Right lung (tissue), 5 donors: Measurements from ENCODE around the gene CDX1. TPM values are rescaled to one million over a fixed set of nuclear protein-coding genes. Genes with fewer than 3 reads are reported as not detected.

Experiments
- DNase-seq, 2 donors: peaks; one replicate each; pipeline ENCODE4 v3.0.0-alpha.2; 2013
- polyA plus RNA-seq, 5 donors: library from polyadenylated mRNA; unstranded; fragments of 120-200 nt; gene quantifications; one replicate each; pipeline versions ENCODE4 v1.2.1 to v1.2.3, GENCODE V29; 2013; ENCODE audit warnings: inconsistent platforms in 1 of 5, low replicate concordance in 1 of 5; ENCODE audit not compliant: insufficient read length in 5 of 5, insufficient read depth in 1 of 5

CDX1 gene
- polyA plus RNA-seq, 5 donors, result 0.13 to 0.66 (median 0.39) TPM

- DNase-seq, result no peak
These were observed 40.2 kb downstream of the CDX1 start for GRCh38 chr5:150206779-150207115.

DNA sequence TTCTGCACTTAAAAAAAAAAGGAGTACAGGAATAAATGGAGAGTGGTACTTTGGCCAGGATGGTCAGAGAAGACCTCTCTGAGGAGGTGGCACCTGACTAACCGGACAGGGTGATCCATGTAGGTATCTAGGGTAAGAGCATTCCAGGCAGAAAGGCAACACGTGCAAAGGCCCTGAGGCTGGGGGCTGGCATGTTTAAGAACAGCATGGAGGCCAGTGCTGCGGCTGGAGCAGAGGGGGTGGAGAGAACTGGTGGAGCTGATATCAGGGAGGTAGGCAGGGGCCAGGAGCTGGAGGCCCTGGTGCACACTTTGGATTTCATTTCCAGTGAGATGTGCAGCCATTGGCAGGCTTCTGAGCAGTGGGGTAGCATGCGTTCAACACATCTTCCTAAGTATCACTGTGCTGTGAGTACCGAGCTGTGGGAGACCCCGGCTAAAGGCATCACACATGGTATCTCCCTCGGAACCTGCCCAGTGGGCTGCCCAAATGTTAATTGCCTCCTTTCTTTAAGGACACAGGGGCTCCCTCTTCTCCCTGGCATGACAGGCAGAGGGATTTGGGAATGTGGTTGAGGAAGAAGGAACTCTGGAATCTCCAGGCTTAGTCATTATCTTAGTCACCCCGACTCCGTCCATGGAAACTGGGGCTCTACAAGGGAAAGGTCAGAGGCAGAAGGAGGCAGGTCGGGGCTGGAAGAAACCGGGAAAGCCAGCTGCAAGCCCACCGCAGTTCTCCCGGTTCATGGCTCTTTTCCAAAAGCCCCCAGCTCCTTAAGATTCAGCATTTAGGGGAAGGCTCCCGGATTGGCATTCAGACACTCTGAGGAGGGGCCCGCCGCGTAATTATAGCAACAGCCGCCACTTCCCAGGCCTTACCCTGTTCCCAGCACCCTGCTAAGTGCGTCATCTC, 41.9 kb downstream of the CDX1 start:
- no peak for DNase-seq

DNA sequence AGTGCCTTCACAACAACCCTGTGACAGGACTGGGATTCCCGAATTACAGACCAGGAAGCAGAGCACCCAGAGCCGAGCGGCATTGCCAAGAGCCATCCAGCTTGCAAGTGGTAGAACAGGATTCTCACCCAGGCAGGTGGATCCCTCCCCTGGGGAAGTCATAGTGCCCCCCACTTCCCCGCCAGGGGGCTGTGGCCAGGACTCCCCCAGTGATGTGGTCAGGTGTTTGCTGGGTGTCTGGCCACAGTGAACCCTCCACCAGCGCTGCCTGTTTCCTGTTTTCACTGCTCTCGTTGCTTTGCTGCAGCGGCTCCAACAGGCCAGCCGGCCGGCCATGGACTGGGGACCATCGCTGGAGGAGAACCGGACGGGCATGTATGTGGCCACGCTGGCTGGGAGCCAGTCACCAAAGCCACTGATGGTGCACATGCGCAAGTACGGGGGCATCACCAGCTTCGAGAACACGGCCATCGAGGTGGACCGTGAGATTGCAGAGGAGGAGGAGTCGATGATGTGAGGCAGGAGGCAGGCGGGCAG, 42.6 kb downstream of the CDX1 start:
- peak; percentile 40 to 59 for DNase-seq

DNA sequence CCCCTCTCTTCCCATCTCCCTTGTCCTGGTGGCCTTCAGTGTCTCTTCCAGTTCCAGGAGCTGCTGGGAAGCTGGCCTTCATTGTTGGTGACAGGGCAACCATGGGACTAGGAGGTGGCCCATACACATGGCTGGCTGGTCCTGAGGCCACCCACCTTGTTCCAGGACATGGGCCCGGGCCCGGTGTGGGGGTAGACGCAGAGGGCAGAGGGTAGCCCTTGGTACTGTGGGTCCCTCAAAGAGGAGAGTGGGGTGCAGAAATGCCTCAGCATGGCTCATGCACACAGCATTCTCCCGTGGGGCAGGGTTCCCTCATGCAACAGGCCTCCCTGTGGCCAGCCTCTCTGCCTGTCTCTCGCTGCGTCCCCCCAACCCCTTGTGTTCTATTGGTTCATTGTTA, 44.1 kb downstream of the CDX1 start:
- no peak for DNase-seq

GRCh38 chr5:150211156-150212030, 44.8 kb downstream of the CDX1 start:
- DNase-seq, result peak in 1 of 2 donors; percentile 20

- no peak for DNase-seq
These were observed 47.0 kb downstream of the CDX1 start for GRCh38 chr5:150213530-150213929.

DNA sequence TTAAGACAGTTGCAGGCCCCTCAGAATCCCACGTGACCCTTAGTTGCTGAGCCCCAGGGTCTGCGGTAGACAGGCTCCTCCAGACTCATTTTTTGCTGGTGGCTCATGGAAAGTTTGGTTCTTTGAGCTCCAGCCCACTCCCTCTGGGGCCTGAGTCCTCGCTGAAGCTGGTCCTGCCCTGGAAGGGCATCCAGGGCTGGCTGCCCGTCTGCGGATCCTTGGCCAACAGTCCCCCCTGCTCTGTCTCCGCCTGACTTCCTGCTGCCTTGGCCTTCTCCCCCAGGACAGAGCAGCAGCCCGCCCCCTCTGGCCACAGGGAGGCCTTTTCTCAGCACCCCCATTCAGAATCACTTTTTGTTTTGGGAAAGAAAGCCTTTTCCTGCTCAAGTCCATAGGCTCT, 47.7 kb downstream of the CDX1 start:
- no peak for DNase-seq

DNA sequence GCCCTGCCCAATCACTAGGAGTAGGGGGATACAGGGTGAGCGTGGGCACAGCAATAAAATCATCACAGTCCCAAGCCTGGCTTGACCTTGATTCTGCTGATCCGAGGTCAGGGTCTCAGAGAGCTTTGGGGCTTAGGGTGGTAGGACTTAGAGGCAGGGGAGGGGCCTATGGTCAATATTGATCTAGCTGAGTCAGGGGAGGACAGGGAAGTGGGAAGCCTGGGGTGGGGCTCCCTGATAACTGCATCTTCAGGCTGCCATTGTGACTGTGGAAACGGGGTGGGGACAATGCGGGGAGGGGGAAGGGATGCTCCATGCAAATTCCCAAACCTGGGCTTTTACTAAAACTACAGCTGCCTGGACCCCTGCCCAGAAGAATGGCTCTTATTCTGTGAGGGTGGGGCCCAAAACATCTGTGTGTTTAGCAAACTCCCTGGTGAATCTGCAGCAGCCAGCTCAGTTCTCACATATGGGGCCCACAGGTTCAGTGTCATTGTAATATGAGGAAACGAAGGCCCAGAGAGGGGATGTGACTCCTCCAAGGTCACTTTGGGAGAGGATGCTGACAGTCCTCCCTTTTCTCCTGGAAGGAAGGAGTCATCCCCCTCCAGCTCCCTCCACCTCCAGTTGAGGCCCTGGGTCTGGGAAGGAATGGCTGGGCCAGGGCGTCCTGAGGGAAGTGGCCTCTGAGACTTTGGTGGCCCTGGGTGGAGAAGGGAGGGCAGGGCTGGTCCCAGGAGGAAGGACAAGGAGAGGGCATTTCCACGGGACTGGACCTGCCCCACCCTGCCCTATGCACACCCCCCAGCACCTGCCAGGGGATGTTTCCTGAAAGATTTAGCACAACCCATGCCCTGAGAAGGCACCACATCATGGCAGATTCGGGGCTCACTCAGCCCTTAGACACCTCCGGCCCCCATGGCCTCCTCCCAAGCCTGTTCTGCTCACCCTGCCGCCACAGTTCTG, 49.7 kb downstream of the CDX1 start:
- no peak for DNase-seq

- DNase-seq, result no peak
These were observed 50.5 kb downstream of the CDX1 start for GRCh38 chr5:150217038-150217437.

DNA sequence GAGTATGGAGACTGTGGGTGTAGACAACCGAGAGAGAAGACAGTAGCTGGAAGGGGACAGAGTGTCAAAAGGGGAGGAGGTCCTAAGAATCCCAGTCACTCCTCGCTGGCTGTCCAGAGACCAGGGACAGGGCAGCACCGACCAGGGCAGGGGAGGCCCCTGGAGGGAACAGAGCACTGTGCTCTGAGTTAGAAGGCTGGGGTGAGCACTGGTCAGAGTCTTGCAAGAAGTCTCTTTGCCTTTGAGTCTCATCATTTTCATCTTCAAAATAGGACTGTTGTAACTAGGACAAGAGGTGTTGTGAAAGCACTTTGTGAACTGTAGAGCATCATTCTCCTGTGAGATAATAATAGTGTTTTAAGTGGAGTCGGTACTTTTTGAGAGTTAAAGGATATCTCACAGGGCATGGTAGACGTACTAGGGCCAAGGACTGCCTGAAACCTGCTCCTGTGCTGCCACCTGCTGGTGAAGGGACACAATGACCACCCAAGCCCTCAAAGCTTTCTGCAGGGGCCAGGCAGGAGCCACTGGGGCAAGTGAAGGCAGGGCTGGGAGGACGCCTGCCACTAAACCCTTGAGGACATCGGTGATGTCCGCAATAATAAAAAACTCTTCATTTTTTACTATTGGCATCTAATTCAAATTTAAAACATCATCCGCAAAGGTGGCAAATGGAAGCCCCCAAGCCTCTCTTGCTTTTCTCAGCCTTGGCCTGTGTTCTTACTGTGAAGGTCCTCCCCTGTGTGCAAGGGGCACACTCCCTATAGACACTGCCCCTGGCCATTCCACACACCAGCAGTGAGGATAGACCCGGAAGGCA, 51.5 kb downstream of the CDX1 start:
- peak; percentile 61 to 85 for DNase-seq

GRCh38 chr5:150218693-150219035, 52.1 kb downstream of the CDX1 start:
- no peak for DNase-seq

- DNase-seq, result no peak
These were observed 52.6 kb downstream of the CDX1 start for GRCh38 chr5:150219142-150219541.

GRCh38 chr5:150219861-150220260, 53.3 kb downstream of the CDX1 start:
- DNase-seq, result no peak

DNA sequence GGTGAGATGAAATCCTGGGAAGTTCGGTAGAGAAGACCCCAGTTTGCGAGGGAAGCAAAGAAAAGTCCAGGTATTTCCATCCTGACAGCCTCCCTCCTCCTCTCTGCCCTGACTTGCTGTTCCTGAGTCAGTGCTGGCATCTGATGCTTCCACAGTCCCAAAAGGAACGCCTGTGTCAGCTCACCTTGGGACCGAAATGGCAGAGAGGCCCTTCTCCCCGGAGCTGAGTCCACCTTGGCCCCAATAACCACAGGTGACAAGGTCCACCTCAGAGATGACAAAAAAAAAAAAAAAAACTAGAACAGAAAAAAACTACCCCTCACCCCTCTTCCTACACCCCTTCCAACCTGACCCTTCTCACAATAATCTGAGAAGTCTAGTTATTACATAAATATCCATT, 54.9 kb downstream of the CDX1 start:
- DNase-seq, result no peak

DNA sequence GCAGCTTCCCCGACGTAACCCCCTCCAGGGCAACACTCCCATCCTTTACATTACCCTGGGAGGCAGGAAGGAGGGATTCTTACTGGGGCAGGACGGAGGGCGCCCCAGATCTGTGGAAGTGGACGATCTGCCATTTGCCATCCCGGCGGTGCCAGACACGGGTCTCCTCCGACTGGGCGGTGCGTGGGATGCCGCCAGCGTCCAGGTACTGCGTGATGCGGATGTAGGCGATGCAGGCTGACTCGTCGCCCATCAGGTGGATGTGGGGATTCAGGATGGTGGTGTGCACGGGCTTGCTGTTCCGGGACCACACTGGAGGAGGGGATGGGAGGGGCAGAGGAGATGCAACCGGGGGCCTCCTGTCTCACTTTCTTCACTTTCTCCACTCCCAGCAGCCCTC, 56.3 kb downstream of the CDX1 start:
- no peak for DNase-seq

- DNase-seq, result no peak
These were observed 56.9 kb downstream of the CDX1 start for GRCh38 chr5:150223474-150223873.

DNA sequence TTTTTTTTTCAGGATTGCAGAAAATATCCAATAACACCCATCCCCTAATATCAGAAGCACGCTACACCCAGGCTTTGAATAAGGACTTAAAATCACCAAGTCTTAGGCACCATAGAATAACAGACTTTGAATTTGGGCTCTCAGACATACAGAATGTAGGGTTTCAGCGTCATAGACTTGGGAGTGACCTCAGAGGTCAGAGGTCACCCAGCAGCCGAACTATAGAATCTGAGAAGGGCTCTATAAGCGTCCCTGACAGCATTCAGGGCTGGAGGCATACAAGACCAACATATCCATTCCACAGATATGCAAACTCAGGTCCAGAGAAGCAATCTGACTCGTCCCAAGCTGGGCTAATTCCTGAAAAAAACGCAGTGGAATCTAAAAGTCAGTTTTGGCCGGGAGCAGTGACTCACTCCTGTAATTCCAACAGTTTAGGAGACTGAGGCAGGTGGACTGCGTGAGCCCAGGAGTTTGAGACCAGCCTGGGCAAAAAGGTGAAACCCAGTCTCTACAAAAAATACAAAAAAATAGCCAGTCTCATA, 58.0 kb downstream of the CDX1 start:
- DNase-seq, result no peak

- no peak for DNase-seq
These were observed 60.5 kb downstream of the CDX1 start for GRCh38 chr5:150227036-150227435.

DNA sequence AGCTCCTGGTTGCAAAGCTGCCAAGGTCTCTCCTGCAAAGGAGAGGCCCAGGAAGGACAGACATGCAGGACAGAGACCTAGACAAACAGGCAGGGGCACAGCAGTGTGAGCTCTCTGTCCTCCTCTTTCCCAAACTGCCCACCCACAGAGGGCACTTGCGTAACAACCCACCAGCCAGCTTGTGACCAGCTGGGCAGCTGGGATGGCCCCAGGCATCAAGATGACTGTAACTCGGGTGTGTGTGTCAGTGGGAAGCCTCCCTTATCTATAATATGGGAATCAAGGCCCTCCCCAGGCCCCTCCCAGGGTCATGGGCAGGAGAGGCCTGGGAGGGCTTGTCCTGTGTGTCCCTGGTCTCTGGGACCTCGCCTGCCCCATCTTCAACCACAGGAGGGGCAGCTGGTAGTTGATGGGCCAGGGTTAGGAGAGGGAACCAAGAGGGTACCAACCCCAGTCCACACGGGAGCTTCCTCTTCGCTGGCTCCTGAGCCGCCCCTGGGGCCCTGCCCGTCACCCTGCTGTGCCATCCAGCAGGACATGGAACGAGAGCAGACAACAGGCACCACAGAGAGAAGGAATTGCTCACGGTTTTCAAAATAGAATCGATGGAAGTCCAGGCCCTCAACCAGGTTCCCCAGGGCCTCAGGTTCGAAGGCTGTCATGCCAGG, 61.2 kb downstream of the CDX1 start:
- DNase-seq, result no peak

- DNase-seq, result no peak
These were observed 63.0 kb downstream of the CDX1 start for GRCh38 chr5:150229571-150229970.
